GM18502 (cell line): ENCODE data around the gene CNTFR.
A peak's percentile ranks its signal among the peaks of the same experiment; 100 is the strongest.

Source experiments
- ATAC-seq: cut with Tn5 transposase; IDR thresholded peaks from one replicate; pipeline ENCODE4 v1.9.1; 2021; ENCODE audit warnings: mild to moderate bottlenecking; ENCODE audit not compliant: unreplicated experiment, poor library complexity

Gene CNTFR

GRCh38 chr9:34620061-34620994 is 30.8 kb upstream of the CNTFR start, which contains the start of gene DCTN3:
Gene DCTN3 (minus strand): TSS chr9:34620495. CDS start chr9:34620464, 31 bp downstream.
- ATAC-seq = peak; percentile 99

DNA sequence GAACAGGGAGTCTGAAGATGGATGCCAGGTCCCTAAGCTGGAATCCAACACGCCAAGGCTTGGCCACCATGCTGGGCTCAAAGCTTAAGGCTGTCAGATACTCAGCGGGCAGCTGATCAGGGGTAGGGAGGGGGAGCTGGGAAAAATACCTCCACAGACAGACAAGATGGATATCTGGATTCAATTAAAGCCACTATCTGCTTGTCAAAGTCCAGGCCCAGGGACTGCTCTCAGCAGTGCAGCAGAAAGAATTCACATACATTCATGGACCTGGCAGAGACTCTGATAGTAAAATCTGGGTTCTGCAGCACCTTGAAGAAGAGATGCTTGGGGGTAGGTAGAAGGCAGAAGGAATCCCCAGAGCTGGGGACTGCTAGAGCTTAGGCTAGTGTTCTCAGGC is 25.6 kb upstream of the CNTFR start:
- ATAC-seq = no peak

GRCh38 chr9:34612788-34613390 is 23.4 kb upstream of the CNTFR start:
- no peak for ATAC-seq

- peak; percentile 86 for ATAC-seq
These were observed 22.6 kb upstream of the CNTFR start, which contains the start of gene RPP25L for GRCh38 chr9:34611811-34612787. Gene RPP25L (minus strand): TSS chr9:34612097. CDS start chr9:34611296, 801 bp downstream.

DNA sequence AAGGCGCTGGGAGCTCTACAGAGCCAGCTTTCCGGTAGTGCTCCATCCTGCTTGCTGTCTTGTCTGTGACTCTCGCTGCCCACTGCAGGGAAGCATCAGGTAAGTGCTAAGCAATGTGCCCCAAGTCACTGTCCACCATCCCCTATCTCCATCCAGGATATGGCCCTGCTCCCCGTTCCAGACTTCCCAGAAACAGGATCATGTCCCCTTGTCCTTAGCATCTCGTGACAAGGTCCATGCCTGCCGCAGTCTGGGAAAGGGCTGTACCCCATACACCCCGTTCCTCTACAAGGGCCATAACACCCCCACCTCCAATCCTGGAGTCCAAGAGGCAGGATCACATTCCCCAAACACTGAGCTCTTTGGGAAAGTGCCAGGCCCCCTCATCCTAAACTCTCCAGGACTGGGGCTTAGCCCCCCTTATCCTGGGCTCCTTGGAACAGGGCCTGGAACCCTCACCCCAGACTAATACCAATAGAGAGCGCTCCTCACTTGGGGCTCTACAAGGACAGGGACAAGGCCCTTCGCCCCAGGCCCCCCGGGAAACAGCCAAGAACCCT is 21.8 kb upstream of the CNTFR start:
- ATAC-seq = peak; percentile 4

DNA sequence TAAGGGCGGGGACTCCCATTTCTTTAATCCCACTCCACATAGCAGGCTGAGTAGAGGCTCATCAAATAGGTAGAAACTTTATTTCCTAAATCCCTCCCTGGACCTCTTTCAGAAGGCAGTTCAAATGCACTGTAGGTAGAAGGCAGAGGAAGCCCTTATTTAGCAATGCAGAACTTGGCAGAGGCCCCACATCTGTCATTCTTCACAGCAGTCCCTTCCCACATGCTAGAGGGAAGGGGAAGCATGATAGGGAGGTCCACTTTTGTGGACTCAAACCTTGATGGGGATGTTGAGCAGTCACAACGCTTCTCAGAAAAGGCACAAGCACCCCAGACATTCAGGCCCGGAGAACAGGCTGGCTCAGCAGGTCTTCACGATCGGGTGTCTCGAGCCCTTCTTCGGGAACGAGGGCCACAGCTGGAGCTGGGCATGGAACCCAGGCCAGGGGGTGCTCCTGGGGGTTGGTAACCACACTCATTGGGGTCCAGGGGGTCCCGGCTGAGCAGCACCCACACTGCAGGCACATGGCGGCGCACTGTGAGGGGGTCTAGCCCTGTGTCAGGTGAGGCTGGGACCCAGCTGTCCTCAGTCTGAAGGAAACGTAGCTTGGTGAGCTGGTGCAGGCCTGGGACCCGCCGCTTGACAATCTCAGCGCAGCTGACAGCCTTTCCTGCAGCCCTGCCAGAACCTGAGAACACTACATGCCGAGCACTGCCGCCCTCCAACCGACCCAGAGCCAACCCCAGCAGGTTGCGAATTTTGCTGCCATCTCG is 21.1 kb upstream of the CNTFR start:
- no peak for ATAC-seq

DNA sequence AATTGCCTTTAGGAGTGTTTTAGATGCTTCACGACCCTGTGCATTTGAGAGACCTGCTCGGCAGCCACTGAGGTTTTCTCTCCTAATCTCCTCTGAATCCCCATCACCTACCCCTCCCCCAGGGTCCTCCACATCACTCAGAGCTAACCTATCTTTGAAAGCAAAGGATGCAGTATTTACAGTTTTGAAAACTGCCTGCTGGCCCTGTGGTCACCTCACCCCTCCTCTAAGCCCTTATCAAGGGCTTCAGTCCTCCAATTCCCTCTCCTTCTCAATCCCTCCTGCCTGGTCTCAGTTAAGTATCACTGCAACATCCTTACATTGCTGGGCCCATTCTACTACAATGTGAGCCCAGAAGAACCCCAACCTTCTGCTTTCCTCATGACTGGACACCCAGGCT is 17.8 kb upstream of the CNTFR start:
- ATAC-seq = no peak

GRCh38 chr9:34606905-34607304 is 17.4 kb upstream of the CNTFR start:
- ATAC-seq = no peak

DNA sequence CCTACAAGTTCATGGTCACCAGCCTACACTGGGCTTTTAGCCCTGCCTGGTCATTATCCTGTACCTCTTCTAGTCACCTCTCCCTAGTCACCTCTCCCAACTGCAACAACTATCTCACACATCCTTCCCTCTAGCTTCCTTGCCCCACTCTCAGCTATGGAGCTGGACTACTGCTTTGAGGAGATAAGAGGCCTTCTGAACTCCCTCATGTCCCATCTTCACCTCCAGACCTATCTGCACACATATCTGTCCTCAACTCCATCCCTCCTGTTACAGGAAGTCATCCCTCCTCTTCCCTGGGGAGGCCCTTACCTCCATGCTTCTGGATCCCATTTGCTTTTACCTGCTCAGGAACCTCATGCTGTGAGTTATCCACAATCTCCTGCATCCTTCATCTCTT is 16.7 kb upstream of the CNTFR start:
- no peak for ATAC-seq

DNA sequence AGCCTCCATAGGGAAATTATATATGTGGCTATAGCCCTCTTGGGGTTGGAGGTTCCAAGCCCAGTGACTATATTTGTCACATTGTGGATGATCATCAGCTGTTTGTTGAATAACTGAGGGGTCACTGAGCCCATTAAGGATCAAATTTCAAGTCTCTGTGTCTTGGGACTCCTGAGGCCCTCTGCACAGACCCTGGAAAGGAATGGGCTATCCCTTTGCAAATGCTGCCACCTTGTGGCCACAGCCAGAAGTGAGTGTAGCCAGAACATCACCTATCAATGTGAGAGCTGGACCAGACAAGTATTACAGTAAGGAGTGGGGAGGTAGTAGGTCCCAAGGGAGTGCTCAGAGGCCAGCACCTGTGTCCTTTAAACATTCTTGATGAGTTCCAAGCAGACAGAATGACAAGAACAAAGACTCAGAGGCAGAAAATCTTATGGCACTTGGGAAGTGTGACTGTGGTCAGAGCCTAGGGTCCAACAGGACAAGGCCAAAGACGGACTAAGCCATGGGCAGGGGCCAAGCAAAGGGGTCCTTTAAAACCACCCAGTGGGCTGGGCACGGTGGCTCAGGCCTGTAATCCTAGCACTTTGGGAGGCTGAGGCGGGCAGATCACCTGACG is 14.2 kb upstream of the CNTFR start:
- peak; percentile 69 for ATAC-seq

DNA sequence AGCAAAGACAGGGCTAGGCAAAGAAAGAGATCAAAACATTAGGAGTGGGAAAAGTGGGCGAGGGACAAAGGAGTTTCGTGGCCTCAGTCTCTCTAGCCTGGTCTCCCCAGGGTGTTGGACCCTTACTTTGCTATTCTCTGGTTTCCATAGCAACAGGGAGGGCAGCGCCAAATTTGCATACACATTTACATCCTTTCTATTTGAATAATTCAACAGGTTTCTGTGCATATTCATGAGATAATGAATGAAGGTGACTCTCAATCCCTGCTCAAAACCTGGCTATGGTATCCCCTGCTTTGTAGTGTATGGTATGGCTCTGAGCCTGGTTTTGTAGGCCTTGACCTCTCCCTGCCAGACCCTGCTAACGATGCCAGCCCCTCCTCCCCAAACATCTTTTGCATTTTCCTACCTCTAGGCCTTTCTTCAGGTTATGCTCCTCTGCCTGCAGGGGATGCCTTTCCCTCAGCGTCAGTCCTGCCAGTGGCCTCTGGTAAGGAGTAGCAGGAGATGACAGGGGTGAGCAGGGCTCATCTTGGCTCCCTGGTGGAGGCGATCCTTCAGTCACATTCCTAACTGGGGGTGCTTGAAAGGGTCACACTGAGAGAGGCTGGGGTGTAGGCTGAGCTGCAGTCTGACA is 12.5 kb upstream of the CNTFR start:
- no peak for ATAC-seq

DNA sequence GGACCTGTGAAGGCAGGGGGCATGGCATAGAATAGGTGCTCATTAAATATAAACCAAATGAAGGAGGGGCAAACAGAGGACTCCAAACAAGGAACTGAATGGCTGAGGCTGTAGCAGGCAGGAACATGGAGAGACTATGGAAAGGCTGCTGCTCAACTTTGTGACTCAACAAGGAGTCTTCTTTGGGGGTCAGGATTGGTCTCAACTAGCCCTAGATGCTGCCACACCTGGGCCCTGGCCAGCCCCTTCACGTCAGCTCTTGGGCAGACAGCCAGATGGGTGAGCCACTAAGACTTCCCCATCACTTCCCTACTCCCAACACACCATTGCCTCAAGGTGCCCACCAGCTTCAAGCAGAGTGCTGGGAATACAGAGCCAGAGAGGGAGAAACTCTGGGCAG is 11.4 kb upstream of the CNTFR start:
- no peak for ATAC-seq

DNA sequence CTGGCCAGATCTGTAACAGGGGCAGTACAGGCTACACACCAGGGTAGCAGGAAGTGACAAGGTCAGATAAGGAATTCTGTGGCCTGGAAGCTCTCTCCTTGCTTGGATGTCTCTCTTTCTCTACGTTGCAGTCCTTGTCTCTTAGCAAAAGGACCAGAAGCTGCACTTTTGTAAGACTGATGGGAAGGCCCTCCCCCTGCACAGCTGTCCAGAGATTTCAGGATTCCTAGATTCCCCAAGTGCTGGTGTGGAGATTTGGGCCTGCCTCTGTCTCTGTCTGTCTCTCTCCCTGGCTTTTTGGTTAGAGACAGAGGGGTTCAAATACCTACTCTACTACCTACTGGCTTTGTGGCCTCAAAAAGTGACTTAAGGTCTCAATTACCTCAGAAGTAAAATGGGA is 10.0 kb upstream of the CNTFR start:
- ATAC-seq = no peak

GRCh38 chr9:34594177-34594576 is 4.7 kb upstream of the CNTFR start:
- ATAC-seq = no peak

- no peak for ATAC-seq
These were observed 3.5 kb upstream of the CNTFR start for GRCh38 chr9:34592895-34593601.

GRCh38 chr9:34591917-34592866 is 2.7 kb upstream of the CNTFR start:
- no peak for ATAC-seq
